ENCODE data around the gene XPOT.

GRCh38 chr12:64430886-64431285 lies 26.7 kb downstream of the XPOT start:
- TF ChIP-seq YY1 (IDR thresholded peaks at IDR 0.05; ENCODE audit: insufficient read depth, insufficient read length): no peak
- TF ChIP-seq SUZ12 (IDR thresholded peaks at IDR 0.05; ENCODE audit: extremely low read depth, insufficient read depth, insufficient read length): no peak
- TF ChIP-seq ZNF274 (IDR thresholded peaks at IDR 0.05; ENCODE audit: low read depth, low read length): no peak
